Measurements from ENCODE around the gene SPANXN4. TPM values are rescaled to one million over a fixed set of nuclear protein-coding genes. Genes with fewer than 3 reads are reported as not detected.

Gene SPANXN4
- total RNA-seq, 1 experiment from 2014 or later, result not detected

DNA sequence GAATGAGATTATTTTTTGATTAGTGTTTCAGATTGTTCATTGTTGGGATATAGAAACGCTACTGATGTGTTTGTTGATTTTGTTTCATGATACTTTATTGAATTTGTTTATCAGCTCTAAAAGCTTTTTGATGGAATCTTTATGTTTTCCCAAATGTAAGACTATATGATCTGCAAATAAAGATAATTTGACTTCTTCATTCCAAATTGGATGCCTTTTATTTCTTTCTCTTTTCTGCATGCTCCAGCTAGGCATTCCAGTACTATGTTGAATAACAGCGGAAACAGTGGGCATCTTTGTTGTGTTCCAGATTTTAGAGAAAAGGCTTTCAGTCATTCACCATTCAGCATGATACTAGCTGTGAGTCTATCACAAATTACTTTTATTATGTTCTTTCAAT lies 21.8 kb downstream of the SPANXN4 start:
- Histone ChIP-seq H3K4me3 (replicated peaks in 1 of 2; ENCODE audit: low read depth in 1 of 2, low read length in 2 of 2) (no peak overlapping the region), H3K9ac (ENCODE audit: low read length) (no peak overlapping the region), H3K79me2 (ENCODE audit: insufficient read depth, low read length) (no peaks in the 10 kb centered on the region), H3K36me3 (ENCODE audit: control insufficient read depth in 1 of 2, insufficient read depth in 2 of 2, low read length in 2 of 2) (no peaks in the 10 kb centered on the region), H3K4me1 (ENCODE audit: control insufficient read depth in 1 of 2, insufficient read depth in 2 of 2, low read length in 2 of 2) (no peaks in the 10 kb centered on the region), H3K9me2 (ENCODE audit: insufficient read depth) (no peaks in the 10 kb centered on the region), H3K9me3 (ENCODE audit: control insufficient read depth in 1 of 2, insufficient read depth in 1 of 2, low read depth in 1 of 2, low read length in 2 of 2) (no peaks in the 10 kb centered on the region), H3K27ac (ENCODE audit: low read depth, low read length) (no peak overlapping the region), H3K4me2 (ENCODE audit: low read length) (no peak overlapping the region), H2AFZ (ENCODE audit: low read depth, low read length, poor library complexity, severe bottlenecking) (no peak overlapping the region), H3K27me3 (ENCODE audit: insufficient read depth, low read length) (no peaks in the 10 kb centered on the region), H4K20me1 (ENCODE audit: insufficient read depth) (no peaks in the 10 kb centered on the region)
- CTCF ChIA-PET, result no interaction called here
- TF ChIP-seq EGR1 (IDR thresholded peaks at IDR 0.05; ENCODE audit: low read depth) (no peak), TCF7L2 (IDR thresholded peaks at IDR 0.05; ENCODE audit: borderline replicate concordance, extremely low read depth, insufficient read depth, insufficient read length) (no peak), POLR2AphosphoS5 (IDR thresholded peaks at IDR 0.05; ENCODE audit: low read depth, low read length) (no peak), CEBPB (IDR thresholded peaks at IDR 0.05; ENCODE audit: low read depth) (no peak), FOSL1 (IDR thresholded peaks at IDR 0.05; ENCODE audit: low read depth) (no peak), SP1 (IDR thresholded peaks at IDR 0.05; ENCODE audit: low read depth) (no peak), ELF1 (IDR thresholded peaks at IDR 0.05; ENCODE audit: borderline replicate concordance, low read depth) (no peak), EZH2 (IDR thresholded peaks at IDR 0.05) (no peak), ZFX (IDR thresholded peaks at IDR 0.05) (no peak), SIN3A (IDR thresholded peaks at IDR 0.05; ENCODE audit: low read depth) (no peak), SRF (IDR thresholded peaks at IDR 0.05; ENCODE audit: low read depth) (no peak), JUND (IDR thresholded peaks at IDR 0.05) (no peak)
- TF ChIP-seq, protein P1, sequence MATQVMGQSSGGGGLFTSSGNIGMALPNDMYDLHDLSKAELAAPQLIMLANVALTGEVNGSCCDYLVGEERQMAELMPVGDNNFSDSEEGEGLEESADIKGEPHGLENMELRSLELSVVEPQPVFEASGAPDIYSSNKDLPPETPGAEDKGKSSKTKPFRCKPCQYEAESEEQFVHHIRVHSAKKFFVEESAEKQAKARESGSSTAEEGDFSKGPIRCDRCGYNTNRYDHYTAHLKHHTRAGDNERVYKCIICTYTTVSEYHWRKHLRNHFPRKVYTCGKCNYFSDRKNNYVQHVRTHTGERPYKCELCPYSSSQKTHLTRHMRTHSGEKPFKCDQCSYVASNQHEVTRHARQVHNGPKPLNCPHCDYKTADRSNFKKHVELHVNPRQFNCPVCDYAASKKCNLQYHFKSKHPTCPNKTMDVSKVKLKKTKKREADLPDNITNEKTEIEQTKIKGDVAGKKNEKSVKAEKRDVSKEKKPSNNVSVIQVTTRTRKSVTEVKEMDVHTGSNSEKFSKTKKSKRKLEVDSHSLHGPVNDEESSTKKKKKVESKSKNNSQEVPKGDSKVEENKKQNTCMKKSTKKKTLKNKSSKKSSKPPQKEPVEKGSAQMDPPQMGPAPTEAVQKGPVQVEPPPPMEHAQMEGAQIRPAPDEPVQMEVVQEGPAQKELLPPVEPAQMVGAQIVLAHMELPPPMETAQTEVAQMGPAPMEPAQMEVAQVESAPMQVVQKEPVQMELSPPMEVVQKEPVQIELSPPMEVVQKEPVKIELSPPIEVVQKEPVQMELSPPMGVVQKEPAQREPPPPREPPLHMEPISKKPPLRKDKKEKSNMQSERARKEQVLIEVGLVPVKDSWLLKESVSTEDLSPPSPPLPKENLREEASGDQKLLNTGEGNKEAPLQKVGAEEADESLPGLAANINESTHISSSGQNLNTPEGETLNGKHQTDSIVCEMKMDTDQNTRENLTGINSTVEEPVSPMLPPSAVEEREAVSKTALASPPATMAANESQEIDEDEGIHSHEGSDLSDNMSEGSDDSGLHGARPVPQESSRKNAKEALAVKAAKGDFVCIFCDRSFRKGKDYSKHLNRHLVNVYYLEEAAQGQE (IDR thresholded peaks at IDR 0.05; ENCODE audit: low read depth), result no peak
- TF ChIP-seq, protein P2, sequence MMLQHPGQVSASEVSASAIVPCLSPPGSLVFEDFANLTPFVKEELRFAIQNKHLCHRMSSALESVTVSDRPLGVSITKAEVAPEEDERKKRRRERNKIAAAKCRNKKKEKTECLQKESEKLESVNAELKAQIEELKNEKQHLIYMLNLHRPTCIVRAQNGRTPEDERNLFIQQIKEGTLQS (IDR thresholded peaks at IDR 0.05), result no peak
- TF ChIP-seq, protein P3, sequence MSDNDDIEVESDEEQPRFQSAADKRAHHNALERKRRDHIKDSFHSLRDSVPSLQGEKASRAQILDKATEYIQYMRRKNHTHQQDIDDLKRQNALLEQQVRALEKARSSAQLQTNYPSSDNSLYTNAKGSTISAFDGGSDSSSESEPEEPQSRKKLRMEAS (IDR thresholded peaks at IDR 0.05), result no peak
- TF ChIP-seq, protein P4, sequence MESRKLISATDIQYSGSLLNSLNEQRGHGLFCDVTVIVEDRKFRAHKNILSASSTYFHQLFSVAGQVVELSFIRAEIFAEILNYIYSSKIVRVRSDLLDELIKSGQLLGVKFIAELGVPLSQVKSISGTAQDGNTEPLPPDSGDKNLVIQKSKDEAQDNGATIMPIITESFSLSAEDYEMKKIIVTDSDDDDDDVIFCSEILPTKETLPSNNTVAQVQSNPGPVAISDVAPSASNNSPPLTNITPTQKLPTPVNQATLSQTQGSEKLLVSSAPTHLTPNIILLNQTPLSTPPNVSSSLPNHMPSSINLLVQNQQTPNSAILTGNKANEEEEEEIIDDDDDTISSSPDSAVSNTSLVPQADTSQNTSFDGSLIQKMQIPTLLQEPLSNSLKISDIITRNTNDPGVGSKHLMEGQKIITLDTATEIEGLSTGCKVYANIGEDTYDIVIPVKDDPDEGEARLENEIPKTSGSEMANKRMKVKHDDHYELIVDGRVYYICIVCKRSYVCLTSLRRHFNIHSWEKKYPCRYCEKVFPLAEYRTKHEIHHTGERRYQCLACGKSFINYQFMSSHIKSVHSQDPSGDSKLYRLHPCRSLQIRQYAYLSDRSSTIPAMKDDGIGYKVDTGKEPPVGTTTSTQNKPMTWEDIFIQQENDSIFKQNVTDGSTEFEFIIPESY (IDR thresholded peaks at IDR 0.05; ENCODE audit: extremely low read depth, insufficient replicate concordance, low read length), result no peak
- intact Hi-C loops (cut with micrococcal nuclease), result no loop called here
- BruUV-seq (replicated peaks), result no TSS peak
- POLR2A ChIA-PET, result no interaction called here
- ATAC-seq (no peak), DNase-seq (ENCODE audit: low read depth, low spot score) (no peak)
- RAD21 ChIA-PET (ENCODE audit: low non-redundant PET in 1 of 2, low total read pairs in 2 of 2, uncharacterized antibody in 2 of 2, unreplicated experiment in 2 of 2), result no interaction called here
